HCT116 (cell line): ENCODE data around the gene SIPA1L3. TPM values are rescaled to one million over a fixed set of nuclear protein-coding genes. Genes with fewer than 3 reads are reported as not detected.

Source experiments
- ATAC-seq: fragments of 200-7000 bp; cut with Tn5 transposase; 2 replicates; pipeline ENCODE4 v1.9.1; 2020; ENCODE audit warnings: mild to moderate bottlenecking, moderate library complexity
- BruUV-seq: library from RNA; stranded (reverse); fragments of 400-500 nt; replicated peaks from 2 replicates; lab custom pipeline; 2021; lab: Mats Ljungman, UMichigan
- CTCF ChIA-PET: fragments of 300-600 bp; sonication (Branson Sonifier 250); formaldehyde crosslinking; loops from one replicate; lab custom pipeline; 2021; ENCODE audit warnings: antibody characterized with exemption; lab: Charles Lee
- POLR2A ChIA-PET: fragments of 300-600, 350-600 bp; sonication (Branson Sonifier 250); formaldehyde crosslinking; loops from one replicate; lab custom pipeline; 2021; ENCODE audit warnings: antibody characterized with exemption; lab: Charles Lee
- RAD21 ChIA-PET, 2 experiments: fragments of 300-600 bp; sonication (Branson Sonifier 250); formaldehyde crosslinking; loops; one replicate each; lab custom pipeline; 2023; ENCODE audit warnings: low total read pairs in 2 of 2; ENCODE audit not compliant: uncharacterized antibody in 2 of 2, unreplicated experiment in 2 of 2, low non-redundant PET in 1 of 2; lab: Charles Lee
- DNase-seq: peaks from one replicate; pipeline ENCODE4 v3.0.0-alpha.2; 2010; ENCODE audit warnings: low read depth, low spot score
- H2AFZ ChIP-seq: fragments of 200-600 bp; shearing (Covaris generic), sonication (generic); 2 replicates; pipeline ENCODE4 v1.6.1; 2017; ENCODE audit warnings: low read depth, mixed run types, mixed read lengths, antibody characterized with exemption, low read length; ENCODE audit not compliant: poor library complexity, severe bottlenecking
- H3K27ac ChIP-seq: 2 replicates; pipeline ENCODE4 v1.5.1; 2012; ENCODE audit warnings: low read depth, low read length
- H3K27me3 ChIP-seq: fragments of 200-600 bp; sonication (generic); 2 replicates; pipeline ENCODE4 v1.6.1; 2016; ENCODE audit warnings: mixed run types, low read length, mixed read lengths; ENCODE audit not compliant: insufficient read depth
- H3K36me3 ChIP-seq, 2 experiments: fragments of 200-500 bp in 1 of 2; fragments of 200-600 bp in 1 of 2; sonication (Bioruptor generic) in 1 of 2; sonication (generic) in 1 of 2; 2 replicates each; pipeline versions ENCODE4 v1.5.1 to v1.6.1; 2014 to 2016; ENCODE audit warnings: low read length in 2 of 2, inconsistent platforms in 1 of 2, mixed read lengths in 1 of 2, mixed run types in 1 of 2; ENCODE audit not compliant: insufficient read depth in 2 of 2, control insufficient read depth in 1 of 2
- H3K4me1 ChIP-seq, 2 experiments: fragments of 200-600 bp in 1 of 2; sonication (generic) in 1 of 2; 2 replicates each; pipeline versions ENCODE4 v1.5.1 to v1.6.1; 2012 to 2017; ENCODE audit warnings: low read length in 2 of 2, inconsistent platforms in 1 of 2, mild to moderate bottlenecking in 1 of 2, mixed read lengths in 1 of 2, mixed run types in 1 of 2, moderate library complexity in 1 of 2; ENCODE audit not compliant: insufficient read depth in 2 of 2, control insufficient read depth in 1 of 2
- H3K4me2 ChIP-seq: fragments of 200-600 bp; sonication (generic); 2 replicates; pipeline ENCODE4 v1.6.1; 2017; ENCODE audit warnings: mixed run types, low read length, mixed read lengths
- H3K4me3 ChIP-seq, 2 experiments: fragments of 200-600 bp in 1 of 2; sonication (generic) in 1 of 2; replicated peaks in 1 of 2; 2 replicates each; pipeline ENCODE4 v1.5.1; 2011 to 2016; ENCODE audit warnings: low read length in 2 of 2, control low read depth in 1 of 2, low read depth in 1 of 2, mild to moderate bottlenecking in 1 of 2, mixed read lengths in 1 of 2, mixed run types in 1 of 2
- H3K79me2 ChIP-seq: fragments of 200-600 bp; sonication (generic); 2 replicates; pipeline ENCODE4 v1.6.1; 2017; ENCODE audit warnings: mild to moderate bottlenecking, mixed run types, low read length, moderate library complexity, mixed read lengths; ENCODE audit not compliant: insufficient read depth
- H3K9ac ChIP-seq: fragments of 200-600 bp; sonication (generic); 2 replicates; pipeline ENCODE4 v1.6.1; 2016; ENCODE audit warnings: low read length, mixed read lengths
- H3K9me2 ChIP-seq: fragments of 200-600 bp; sonication (generic), shearing (Covaris generic); 2 replicates; pipeline ENCODE4 v1.6.1; 2017; ENCODE audit warnings: mixed run types, mild to moderate bottlenecking, moderate library complexity; ENCODE audit not compliant: insufficient read depth
- H3K9me3 ChIP-seq, 2 experiments: fragments of 200-500 bp in 1 of 2; fragments of 200-600 bp in 1 of 2; sonication (Bioruptor generic) in 1 of 2; sonication (generic) in 1 of 2; 2 replicates each; pipeline ENCODE4 v1.6.1; 2014 to 2017; ENCODE audit warnings: low read length in 2 of 2, mixed read lengths in 2 of 2, inconsistent platforms in 1 of 2, low read depth in 1 of 2, mild to moderate bottlenecking in 1 of 2, mixed run types in 1 of 2, moderate library complexity in 1 of 2; ENCODE audit not compliant: control insufficient read depth in 1 of 2, insufficient read depth in 1 of 2
- H4K20me1 ChIP-seq: fragments of 200-600 bp; sonication (generic), shearing (Covaris generic); 2 replicates; pipeline ENCODE4 v1.6.1; 2017; ENCODE audit warnings: mixed run types, mild to moderate bottlenecking, moderate library complexity; ENCODE audit not compliant: insufficient read depth
- ATF3 ChIP-seq: IDR thresholded peaks from 2 replicates; pipeline ENCODE4 v1.6.1; 2012
- CBX3 ChIP-seq: IDR thresholded peaks from 2 replicates; pipeline ENCODE4 v1.6.1; 2012; ENCODE audit warnings: low read depth
- CEBPB ChIP-seq: IDR thresholded peaks from 2 replicates; pipeline ENCODE4 v1.6.1; 2012; ENCODE audit warnings: low read depth
- EGR1 ChIP-seq: IDR thresholded peaks from 2 replicates; pipeline ENCODE4 v1.6.1; 2012; ENCODE audit warnings: low read depth
- EZH2 ChIP-seq: fragments of 200-600 bp; sonication (generic); IDR thresholded peaks from 2 replicates; pipeline ENCODE4 v1.6.1; 2017; ENCODE audit warnings: antibody characterized with exemption, mixed run types
- EZH2phosphoT487 ChIP-seq: fragments of 200-600 bp; IDR thresholded peaks from 2 replicates; pipeline ENCODE4 v1.6.1; 2018; ENCODE audit warnings: antibody characterized with exemption, borderline replicate concordance
- POLR2A ChIP-seq: IDR thresholded peaks from 2 replicates; pipeline ENCODE4 v1.7.0; 2011; ENCODE audit warnings: borderline replicate concordance; ENCODE audit not compliant: insufficient read depth, insufficient read length; ENCODE audit errors: extremely low read depth
- POLR2AphosphoS5 ChIP-seq: IDR thresholded peaks from 2 replicates; pipeline ENCODE4 v1.6.1; 2011; ENCODE audit warnings: mild to moderate bottlenecking, low read depth, low read length, moderate library complexity
- TCF7L2 ChIP-seq: IDR thresholded peaks from 2 replicates; pipeline ENCODE4 v1.7.0; 2011; ENCODE audit warnings: borderline replicate concordance, inconsistent platforms; ENCODE audit not compliant: insufficient read depth, insufficient read length; ENCODE audit errors: extremely low read depth
- ZFX ChIP-seq: fragments of 450-650 bp; IDR thresholded peaks from 2 replicates; pipeline ENCODE4 v1.6.1; 2017
- ZNF274 ChIP-seq: fragments of 200-500 bp; sonication (Bioruptor generic); IDR thresholded peaks from 2 replicates; pipeline ENCODE4 v1.6.1; 2014; ENCODE audit warnings: mild to moderate bottlenecking, low read depth, low read length, inconsistent platforms
- intact Hi-C: fragments of 100-400 bp; cut with micrococcal nuclease; formaldehyde crosslinking; loops from 2 replicates; pipeline ENCODE4 v1.10.0; 2022
- total RNA-seq: library from RNA; stranded (reverse); gene quantifications from one replicate; pipeline ENCODE4 v1.2.1, GENCODE V29; 2021; ENCODE audit not compliant: unreplicated experiment
- TF ChIP-seq, protein P1 (sequence below), 3 experiments: fragments of 200-600 bp in 1 of 3; sonication (generic) in 1 of 3; IDR thresholded peaks in 2 of 3; conservative IDR thresholded peaks in 1 of 3; 2 replicates each; pipeline ENCODE4 v1.5.1; 2012 to 2017; ENCODE audit warnings: low read depth in 2 of 3, low read length in 2 of 3, antibody characterized with exemption in 1 of 3, borderline replicate concordance in 1 of 3, control low read depth in 1 of 3, mild to moderate bottlenecking in 1 of 3, mixed read lengths in 1 of 3, mixed run types in 1 of 3, moderate library complexity in 1 of 3; ENCODE audit not compliant: insufficient read depth in 1 of 3

Gene SIPA1L3
- total RNA-seq, 1 experiment from 2014 or later: 41.8 TPM

GRCh38 chr19:38209671-38210457 lies 302.9 kb downstream of the SIPA1L3 start:
- Histone ChIP-seq H3K4me1 (peaks cover 0 to 7% of the 10 kb centered on the region in 2 experiments; a peak in 1 of 4 replicates), H4K20me1 (no peaks in the 10 kb centered on the region), H3K4me2 (no peak overlapping the region), H3K9me2 (no peaks in the 10 kb centered on the region), H2AFZ (no peak overlapping the region), H3K79me2 (no peaks in the 10 kb centered on the region), H3K9me3 (no peaks in the 10 kb centered on the region), H3K27me3 (no peaks in the 10 kb centered on the region), H3K27ac (no peak overlapping the region), H3K4me3 (no peak overlapping the region), H3K9ac (no peak overlapping the region), H3K36me3 (no peaks in the 10 kb centered on the region)
- ATAC-seq (peak; percentile 57), DNase-seq (no peak)
- RAD21 ChIA-PET: no interaction called here
- POLR2A ChIA-PET: no interaction called here
- intact Hi-C loops: no loop called here
- CTCF ChIA-PET: no interaction called here
- no TSS peak for BruUV-seq
- TF ChIP-seq, protein P1, sequence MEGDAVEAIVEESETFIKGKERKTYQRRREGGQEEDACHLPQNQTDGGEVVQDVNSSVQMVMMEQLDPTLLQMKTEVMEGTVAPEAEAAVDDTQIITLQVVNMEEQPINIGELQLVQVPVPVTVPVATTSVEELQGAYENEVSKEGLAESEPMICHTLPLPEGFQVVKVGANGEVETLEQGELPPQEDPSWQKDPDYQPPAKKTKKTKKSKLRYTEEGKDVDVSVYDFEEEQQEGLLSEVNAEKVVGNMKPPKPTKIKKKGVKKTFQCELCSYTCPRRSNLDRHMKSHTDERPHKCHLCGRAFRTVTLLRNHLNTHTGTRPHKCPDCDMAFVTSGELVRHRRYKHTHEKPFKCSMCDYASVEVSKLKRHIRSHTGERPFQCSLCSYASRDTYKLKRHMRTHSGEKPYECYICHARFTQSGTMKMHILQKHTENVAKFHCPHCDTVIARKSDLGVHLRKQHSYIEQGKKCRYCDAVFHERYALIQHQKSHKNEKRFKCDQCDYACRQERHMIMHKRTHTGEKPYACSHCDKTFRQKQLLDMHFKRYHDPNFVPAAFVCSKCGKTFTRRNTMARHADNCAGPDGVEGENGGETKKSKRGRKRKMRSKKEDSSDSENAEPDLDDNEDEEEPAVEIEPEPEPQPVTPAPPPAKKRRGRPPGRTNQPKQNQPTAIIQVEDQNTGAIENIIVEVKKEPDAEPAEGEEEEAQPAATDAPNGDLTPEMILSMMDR (IDR thresholded peaks at IDR 0.05 in 2 of 3, conservative IDR thresholded peaks at IDR 0.05 in 1 of 3; ENCODE audit: borderline replicate concordance in 1 of 3, insufficient read depth in 1 of 3, low read depth in 2 of 3, low read length in 2 of 3): 0 out of 6 replicates have a peak, but pooled peaks of 1 of the 3 experiments have one; percentile 10
- no peak for TF ChIP-seq ATF3

GRCh38 chr19:38210458-38210987 lies 303.5 kb downstream of the SIPA1L3 start:
- no peaks in the 10 kb centered on the region for H3K36me3 ChIP-seq
- CTCF ChIA-PET: no interaction called here
- TF ChIP-seq CBX3 (no peak), TCF7L2 (no peak), ZNF274 (no peak), CEBPB (no peak), POLR2AphosphoS5 (no peak), EZH2phosphoT487 (no peak), EGR1 (no peak), POLR2A (no peak), ZFX (no peak), EZH2 (no peak)
- TF ChIP-seq, all 23 proteins: peak for 0
- H3K79me2 ChIP-seq: no peaks in the 10 kb centered on the region
- intact Hi-C loops: no loop called here
- H3K9ac ChIP-seq: no peak overlapping the region
- no TSS peak for BruUV-seq
- H3K4me3 ChIP-seq: no peak overlapping the region
- H4K20me1 ChIP-seq: no peaks in the 10 kb centered on the region
- no peak overlapping the region for H2AFZ ChIP-seq
- H3K9me2 ChIP-seq: no peaks in the 10 kb centered on the region
- H3K27ac ChIP-seq: no peak overlapping the region
- ATAC-seq: no peak
- no peak for DNase-seq
- ChIA-PET POLR2A (no interaction called here), RAD21 (no interaction called here)
- no peaks in the 10 kb centered on the region for H3K27me3 ChIP-seq
- H3K4me1 ChIP-seq: peaks cover 0 to 7% of the 10 kb centered on the region in 2 experiments; a peak in 1 of 4 replicates
- H3K9me3 ChIP-seq: no peaks in the 10 kb centered on the region
- no peak overlapping the region for H3K4me2 ChIP-seq
